Ecto neural progenitor cell (in vitro differentiated cells): Measurements from ENCODE around the gene PFKP.

Experiments used
- DNase-seq: peaks from one replicate; pipeline ENCODE4 v3.0.0-alpha.2; 2018; ENCODE audit warnings: low spot score

Gene PFKP

GRCh38 chr10:3136336-3136735, 69.0 kb downstream of the PFKP start:
- no peak for DNase-seq

- DNase-seq: no peak
Measured at GRCh38 chr10:3136763-3137611, 69.6 kb downstream of the PFKP start.

GRCh38 chr10:3137958-3138726, 70.8 kb downstream of the PFKP start:
- no peak for DNase-seq

GRCh38 chr10:3139216-3139910, 72.0 kb downstream of the PFKP start:
- DNase-seq: no peak

- no peak for DNase-seq
Measured at GRCh38 chr10:3140280-3140679, 72.9 kb downstream of the PFKP start.

- no peak for DNase-seq
Measured at GRCh38 chr10:3141351-3142005, 74.1 kb downstream of the PFKP start.

GRCh38 chr10:3142146-3142875, 75.0 kb downstream of the PFKP start:
- DNase-seq: no peak

- DNase-seq: no peak
Measured at GRCh38 chr10:3143366-3143765, 76.0 kb downstream of the PFKP start.

- DNase-seq: no peak
Measured at GRCh38 chr10:3143791-3144434, 76.6 kb downstream of the PFKP start.

- no peak for DNase-seq
Measured at GRCh38 chr10:3145366-3145765, 78.0 kb downstream of the PFKP start.

GRCh38 chr10:3146289-3146688, 78.9 kb downstream of the PFKP start:
- no peak for DNase-seq

- DNase-seq: no peak
Measured at GRCh38 chr10:3147117-3147820, 79.9 kb downstream of the PFKP start.

- DNase-seq: no peak
Measured at GRCh38 chr10:3148041-3148440, 80.7 kb downstream of the PFKP start.

GRCh38 chr10:3148994-3149393, 81.6 kb downstream of the PFKP start:
- no peak for DNase-seq

GRCh38 chr10:3149918-3150317, 82.6 kb downstream of the PFKP start:
- no peak for DNase-seq

GRCh38 chr10:3150366-3150765, 83.0 kb downstream of the PFKP start:
- no peak for DNase-seq

- no peak for DNase-seq
Measured at GRCh38 chr10:3150961-3151360, 83.6 kb downstream of the PFKP start.

GRCh38 chr10:3151889-3152565, 84.7 kb downstream of the PFKP start:
- DNase-seq: no peak

- no peak for DNase-seq
Measured at GRCh38 chr10:3152566-3152935, 85.2 kb downstream of the PFKP start.

- DNase-seq: no peak
Measured at GRCh38 chr10:3154666-3155065, 87.3 kb downstream of the PFKP start.
